Bronchus fibroblast of lung (primary cell): ENCODE measurements around the gene SLC6A9. TPM values are rescaled to one million over a fixed set of nuclear protein-coding genes. Genes with fewer than 3 reads are reported as not detected.

Source experiments
- total RNA-seq: library from RNA; depleted of rRNA; stranded (reverse); fragments of >200 nt; gene quantifications from 2 replicates; pipeline ENCODE4 v1.2.3, GENCODE V29; 2015

Gene SLC6A9
- total RNA-seq: 5.2 and 9.1 TPM in 2 replicates

DNA sequence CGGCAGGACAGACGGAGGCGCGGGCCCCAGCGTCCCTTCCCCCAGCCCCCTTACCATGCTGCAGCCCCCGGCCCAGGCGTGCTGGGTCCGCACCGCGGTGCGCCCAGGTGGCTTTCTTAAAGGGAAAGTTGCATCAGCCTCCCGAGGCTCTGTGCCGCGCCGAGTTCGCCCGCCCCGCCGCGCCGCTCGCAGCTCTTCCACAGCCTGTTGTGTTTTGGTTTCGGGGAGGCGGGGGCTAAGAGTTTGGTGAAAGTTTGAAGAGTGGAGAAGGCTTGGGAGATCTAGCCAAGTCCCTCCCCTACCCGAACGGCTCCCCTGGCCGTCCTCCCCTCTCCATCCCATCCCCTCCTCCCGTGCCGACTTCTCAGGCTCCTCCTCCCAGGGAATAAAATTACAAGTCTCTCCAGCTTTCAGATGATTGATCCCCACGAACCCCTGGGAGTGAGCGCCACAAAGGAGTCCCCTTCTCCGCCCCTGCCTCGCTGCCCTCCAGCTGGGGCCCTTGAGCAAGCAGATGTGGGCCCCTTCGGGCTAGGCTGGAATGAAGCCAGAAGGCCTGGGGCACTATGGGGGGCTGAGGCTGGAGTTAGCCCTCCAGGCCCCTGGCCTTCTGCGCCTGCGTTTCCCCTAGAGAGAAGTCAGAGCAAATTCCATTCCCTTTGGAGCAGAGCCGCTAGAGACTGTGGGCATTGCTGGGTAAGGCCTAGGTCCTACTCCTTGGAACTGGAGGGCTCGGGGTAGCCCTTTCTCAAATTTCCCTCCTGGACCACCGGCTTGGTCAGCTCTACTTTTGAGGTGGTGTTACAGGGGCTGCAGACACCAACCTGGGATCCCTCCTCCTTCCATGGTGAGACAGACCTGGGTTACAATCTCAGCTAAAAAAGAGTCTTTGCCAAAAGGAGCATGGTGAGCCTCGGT, at the start of gene SLC6A9:
TSS of gene SLC6A9 (minus strand) at position 211 of the 918 bp plus-strand sequence. CDS start 7,185 bp downstream, outside the sequence.

GRCh38 chr1:43991476-43992231, 39.6 kb downstream of the SLC6A9 start, which contains the start of gene CCDC24:
Gene CCDC24 (plus strand): TSS chr1:43991599. CDS start chr1:43991879, 280 bp downstream.

GRCh38 chr1:43978551-43979260, 52.6 kb downstream of the SLC6A9 start, which contains the start of gene B4GALT2:
Gene B4GALT2 (plus strand): TSS chr1:43979210. CDS start chr1:43981161, 1,951 bp downstream.

GRCh38 chr1:43974443-43975248, 56.6 kb downstream of the SLC6A9 start, which contains the start of gene ATP6V0B:
Gene ATP6V0B (plus strand): TSS chr1:43974960. CDS start chr1:43975041, 81 bp downstream.

GRCh38 chr1:43969746-43970466, 61.4 kb downstream of the SLC6A9 start, which contains the start of gene DPH2:
Gene DPH2 (plus strand): TSS chr1:43970010. CDS start chr1:43970176, 166 bp downstream.

Other genes with a start within 250 kb of the SLC6A9 start
- 0.17 and 0.74 TPM in 2 replicates for gene ARTN, start 97.7 kb downstream of the SLC6A9 start, total RNA-seq
- 18.8 and 21.4 TPM in 2 replicates for gene IPO13, start 84.5 kb downstream of the SLC6A9 start, total RNA-seq
- gene DPH2, start 61.5 kb downstream of the SLC6A9 start, total RNA-seq: 17.1 and 18.3 TPM in 2 replicates
- 114 and 116 TPM in 2 replicates for gene ATP6V0B, start 56.5 kb downstream of the SLC6A9 start, total RNA-seq
- gene B4GALT2, start 52.3 kb downstream of the SLC6A9 start, total RNA-seq: 109 and 110 TPM in 2 replicates
- gene CCDC24, start 39.9 kb downstream of the SLC6A9 start, total RNA-seq: 3.0 and 4.3 TPM in 2 replicates
- under 0.01 TPM in 2 replicates for gene KLF17, start 87.4 kb upstream of the SLC6A9 start, total RNA-seq
- not detected in 2 replicates for gene KLF18, start 110.2 kb upstream of the SLC6A9 start, total RNA-seq
- gene DMAP1, start 182.0 kb upstream of the SLC6A9 start, total RNA-seq: 45.2 and 52.6 TPM in 2 replicates